RKO (cell line): ENCODE results near the gene ZBTB45.
"Not testable (repeated sequence)": the region's sequence is repeated elsewhere in the genome, so short reads cannot be mapped to it uniquely, and the experiment has no call there.

Experiments
- DNase-seq: peaks from one replicate; pipeline ENCODE4 v3.0.0-alpha.2; 2016; ENCODE audit warnings: low spot score

ZBTB45 gene

GRCh38 chr19:58554494-58555368, 35.1 kb upstream of the ZBTB45 start, which contains the start of gene CHMP2A:
TSS of gene CHMP2A (minus strand) at chr19:58555105. CDS start at chr19:58554212, 893 bp downstream.
- peak; percentile 97 for DNase-seq

GRCh38 chr19:58553799-58554493, 34.3 kb upstream of the ZBTB45 start:
- DNase-seq: no peak

DNA sequence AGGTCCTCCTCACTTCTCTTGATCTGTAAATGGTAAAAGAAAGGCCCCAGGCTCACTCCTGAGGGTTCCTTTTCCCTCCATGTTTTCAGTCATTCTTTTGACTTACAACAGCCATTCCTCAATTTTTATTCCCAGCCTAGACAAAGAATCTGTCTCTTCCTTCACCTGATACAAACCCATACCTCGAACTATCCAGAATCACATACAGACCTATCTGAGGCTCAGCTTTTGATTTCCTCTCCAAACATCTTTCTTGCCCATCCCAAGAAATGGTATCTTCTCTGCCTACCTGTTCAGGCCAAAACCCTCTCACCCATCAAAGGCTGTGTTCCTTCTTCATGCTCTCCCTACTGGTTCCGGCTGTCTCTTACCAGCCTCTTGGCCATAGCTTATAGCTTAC, 33.0 kb upstream of the ZBTB45 start:
- DNase-seq: no peak

- DNase-seq: no peak
These were observed 32.2 kb upstream of the ZBTB45 start for GRCh38 chr19:58551577-58552471.

DNA sequence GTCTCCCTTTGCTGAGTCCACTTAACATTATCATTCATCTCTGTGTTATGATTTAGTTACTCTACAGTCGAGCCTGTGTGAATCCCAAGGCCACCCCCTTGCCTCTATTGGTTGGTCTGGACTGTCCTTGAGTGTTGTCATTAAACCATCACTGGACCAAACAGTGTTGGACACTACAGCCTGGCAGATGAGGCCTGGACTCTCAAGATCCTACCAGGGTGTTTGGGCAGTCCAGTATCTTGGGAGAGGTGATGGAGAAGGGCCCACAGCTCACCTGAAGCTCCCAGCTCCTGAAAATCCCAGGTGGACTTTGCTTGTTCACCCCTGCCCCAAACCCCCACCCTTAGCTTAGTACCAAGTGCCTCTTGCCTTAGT, 31.5 kb upstream of the ZBTB45 start:
- no peak for DNase-seq

GRCh38 chr19:58550362-58551122, 30.9 kb upstream of the ZBTB45 start:
- no peak for DNase-seq

- DNase-seq: no peak
These were observed 30.2 kb upstream of the ZBTB45 start for GRCh38 chr19:58549664-58550361.

DNA sequence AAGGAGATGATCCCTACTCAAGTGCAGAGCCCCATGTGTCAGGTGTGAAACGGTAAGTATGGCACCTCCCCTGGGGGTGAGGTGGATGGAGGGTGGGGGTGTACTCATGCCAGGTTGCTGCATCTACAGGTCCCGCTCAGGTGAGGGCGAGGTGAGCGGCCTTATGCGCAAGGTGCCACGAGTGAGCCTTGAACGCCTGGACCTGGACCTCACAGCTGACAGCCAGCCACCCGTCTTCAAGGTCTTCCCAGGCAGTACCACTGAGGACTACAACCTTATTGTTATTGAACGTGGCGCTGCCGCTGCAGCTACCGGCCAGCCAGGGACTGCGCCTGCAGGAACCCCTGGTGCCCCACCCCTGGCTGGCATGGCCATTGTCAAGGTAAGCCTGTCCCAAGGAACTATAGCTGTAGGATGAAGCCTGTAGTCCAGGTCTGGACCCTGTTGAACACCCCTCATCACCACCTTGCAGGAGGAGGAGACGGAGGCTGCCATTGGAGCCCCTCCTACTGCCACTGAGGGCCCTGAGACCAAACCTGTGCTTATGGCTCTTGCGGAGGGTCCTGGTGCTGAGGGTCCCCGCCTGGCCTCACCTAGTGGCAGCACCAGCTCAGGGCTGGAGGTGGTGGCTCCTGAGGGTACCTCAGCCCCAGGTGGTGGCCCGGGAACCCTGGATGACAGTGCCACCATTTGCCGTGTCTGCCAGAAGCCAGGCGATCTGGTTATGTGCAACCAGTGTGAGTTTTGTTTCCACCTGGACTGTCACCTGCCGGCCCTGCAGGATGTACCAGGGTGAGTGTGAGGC, 29.5 kb upstream of the ZBTB45 start:
- no peak for DNase-seq

GRCh38 chr19:58547323-58548312, 28.0 kb upstream of the ZBTB45 start:
- no peak for DNase-seq

DNA sequence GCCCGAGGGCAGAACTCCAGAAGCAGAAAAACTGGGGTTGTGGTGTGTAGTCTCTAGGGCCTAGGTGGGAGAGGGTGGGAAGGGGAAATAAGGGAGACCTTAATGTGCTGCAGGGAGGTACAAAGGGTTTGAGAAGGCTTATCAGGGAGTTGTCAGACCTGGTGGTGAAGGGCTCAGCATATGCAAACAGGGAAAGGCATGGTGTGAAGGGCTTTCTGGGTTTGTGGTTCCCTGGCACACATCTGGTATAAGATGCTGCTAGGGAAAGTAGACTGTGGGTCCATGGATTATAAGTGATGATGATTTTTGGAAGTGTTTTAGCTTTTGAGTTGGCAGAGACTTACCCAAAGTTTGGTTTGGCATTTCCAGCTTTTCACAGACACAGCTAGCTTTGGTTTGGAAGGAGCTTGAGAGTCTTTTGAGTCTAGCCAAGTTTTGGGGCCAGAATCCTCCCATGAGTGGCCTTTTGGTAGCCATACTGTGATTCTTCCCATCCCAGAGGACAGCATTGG, 26.5 kb upstream of the ZBTB45 start:
- no peak for DNase-seq

GRCh38 chr19:58545286-58546018, 25.8 kb upstream of the ZBTB45 start:
- DNase-seq: no peak

- DNase-seq: peak; percentile 65
These were observed 25.1 kb upstream of the ZBTB45 start for GRCh38 chr19:58544591-58545285.

DNA sequence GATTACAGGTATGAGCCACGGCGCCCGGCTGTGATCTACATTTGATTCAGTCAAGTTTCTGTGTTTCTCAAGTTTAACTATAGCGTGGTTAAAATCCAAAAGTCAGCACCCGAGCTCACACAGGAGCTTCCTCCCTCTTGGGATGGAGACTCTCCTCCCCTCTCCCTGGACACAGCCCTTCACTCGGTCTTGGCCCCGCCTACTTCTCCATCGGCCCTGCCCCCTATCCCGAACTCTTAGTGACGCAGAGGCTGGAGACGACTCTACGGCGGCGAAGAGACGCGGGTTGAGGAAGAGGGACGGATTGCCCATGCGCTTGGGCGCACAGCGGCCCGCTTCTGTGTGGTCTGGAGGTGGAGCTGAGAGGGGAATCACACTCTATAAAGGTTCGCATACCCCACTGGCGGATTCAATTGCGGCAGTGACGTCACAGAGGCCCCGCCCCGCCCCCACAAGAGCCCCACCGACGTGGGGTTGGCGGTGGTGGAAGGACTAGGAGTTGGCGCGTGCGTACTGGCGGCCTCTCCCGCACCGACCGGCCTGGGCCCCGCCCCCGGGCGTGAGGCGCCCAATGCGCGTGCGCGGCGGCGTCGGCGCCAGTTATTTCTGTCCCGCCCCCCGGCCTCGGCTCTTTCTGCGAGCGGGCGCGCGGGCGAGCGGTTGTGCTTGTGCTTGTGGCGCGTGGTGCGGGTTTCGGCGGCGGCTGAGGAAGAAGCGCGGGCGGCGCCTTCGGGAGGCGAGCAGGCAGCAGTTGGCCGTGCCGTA, 24.4 kb upstream of the ZBTB45 start, which contains the start of gene TRIM28:
TSS of gene TRIM28 (plus strand) at position 239 of the 765 bp plus-strand sequence. CDS start 694 bp downstream, outside the sequence.
- DNase-seq: peak; percentile 99

DNA sequence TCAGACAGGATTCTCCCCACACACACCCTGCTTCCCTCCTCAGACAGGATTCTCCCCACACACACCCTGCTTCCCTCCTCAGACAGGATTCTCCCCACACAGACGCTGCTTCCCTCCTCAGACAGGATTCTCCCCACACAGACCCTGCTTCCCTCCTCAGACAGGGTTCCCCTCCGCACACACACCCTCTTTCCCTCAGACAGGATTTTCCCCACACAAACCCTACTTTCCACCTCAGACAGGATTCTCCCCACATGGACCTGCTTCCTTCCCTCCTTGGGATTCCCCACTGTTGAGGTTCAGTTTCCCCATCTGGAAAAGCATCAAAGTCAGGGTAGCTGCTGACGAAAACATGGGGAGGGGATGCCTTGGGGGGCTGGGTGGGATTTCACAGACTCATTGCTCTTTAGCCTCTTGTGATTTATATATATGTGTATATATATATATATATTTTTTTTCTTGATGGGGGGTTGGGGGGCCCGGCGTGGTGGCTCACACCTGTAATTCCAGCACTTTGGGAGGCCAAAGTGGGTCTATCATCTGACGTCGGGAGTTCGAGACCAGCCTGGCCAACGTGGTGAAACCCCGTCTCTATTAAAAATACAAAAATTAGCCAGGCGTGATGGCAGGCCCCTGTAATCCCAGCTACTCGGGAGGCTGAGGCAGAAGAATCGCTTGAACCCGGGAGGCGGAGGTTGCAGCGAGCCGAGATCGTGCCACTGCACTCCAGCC, 23.2 kb upstream of the ZBTB45 start:
- not testable (repeated sequence) for DNase-seq

- not testable (repeated sequence) for DNase-seq
These were observed 19.6 kb upstream of the ZBTB45 start for GRCh38 chr19:58539169-58539559.
